Fibroblast of gingiva (primary cell): Measurements from ENCODE around the gene DEFB131B.
"Not testable (repeated sequence)": the region's sequence is repeated elsewhere in the genome, so short reads cannot be mapped to it uniquely, and the experiment has no call there.

Source experiments
- DNase-seq: peaks from one replicate; pipeline ENCODE4 v3.0.0-alpha.2; 2011; ENCODE audit warnings: low read depth

Gene DEFB131B, protein sequence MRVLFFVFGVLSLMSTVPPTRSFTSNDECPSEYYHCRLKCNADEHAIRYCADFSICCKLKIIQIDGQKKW

DNA sequence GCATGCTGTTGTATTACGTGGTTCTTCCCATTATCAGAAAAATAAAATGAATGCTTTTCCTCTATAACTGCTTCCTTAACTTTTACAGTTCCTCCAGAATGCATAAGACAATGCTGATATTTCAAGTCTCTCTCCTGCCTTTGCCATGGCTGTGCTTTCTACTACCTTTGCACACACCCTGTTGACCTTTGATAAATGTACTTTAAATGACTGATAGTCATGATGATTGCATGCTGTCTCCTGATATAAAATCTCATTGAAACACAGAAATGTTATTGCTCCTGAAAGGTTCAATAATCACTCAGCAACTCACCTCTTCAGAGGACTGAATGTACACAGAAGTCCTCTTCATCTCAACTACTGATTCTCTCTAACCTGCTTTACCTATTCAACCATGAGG is at the start of gene DEFB131B:
DEFB131B (plus strand) TSS at position 395 of the 400 bp plus-strand sequence; CDS start at position 395, 0 bp downstream.
- DNase-seq, result not testable (repeated sequence)

DNA sequence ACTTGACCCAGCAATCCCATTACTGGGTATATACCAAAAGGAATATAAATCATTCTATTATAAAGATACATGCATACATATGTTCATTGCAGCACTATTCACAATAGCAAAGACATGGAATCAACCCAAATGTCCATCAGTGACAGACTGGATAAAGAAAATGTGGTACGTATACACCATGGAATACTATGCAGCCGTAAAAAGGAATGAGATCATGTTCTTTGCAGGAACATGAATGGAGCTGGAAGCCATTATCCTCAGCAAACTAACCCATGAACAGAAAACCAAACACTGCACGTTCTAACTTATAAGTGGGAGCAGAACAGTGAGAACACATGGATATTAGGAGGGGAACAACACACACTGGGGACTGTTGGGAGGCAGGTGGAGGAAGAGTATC is 49.0 kb upstream of the DEFB131B start:
- not testable (repeated sequence) for DNase-seq

DNA sequence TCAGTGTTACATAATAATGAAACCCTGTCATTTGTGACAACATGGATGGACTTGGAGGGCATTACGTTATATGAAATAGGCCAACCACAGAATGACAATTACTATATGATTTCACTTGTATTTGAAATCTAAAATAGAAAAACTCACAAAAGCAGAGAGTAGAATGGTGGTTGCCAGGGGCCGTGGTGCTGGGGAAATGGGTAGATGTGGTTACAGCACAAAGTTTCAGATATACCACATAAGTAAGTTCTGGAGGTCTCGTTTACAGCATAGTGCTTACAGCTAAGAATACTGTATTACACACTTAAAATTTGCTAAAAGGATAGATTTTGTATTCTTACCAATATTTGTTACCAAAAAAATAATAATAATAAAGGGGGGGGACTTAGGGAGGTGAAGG is 48.6 kb upstream of the DEFB131B start:
- not testable (repeated sequence) for DNase-seq

DNA sequence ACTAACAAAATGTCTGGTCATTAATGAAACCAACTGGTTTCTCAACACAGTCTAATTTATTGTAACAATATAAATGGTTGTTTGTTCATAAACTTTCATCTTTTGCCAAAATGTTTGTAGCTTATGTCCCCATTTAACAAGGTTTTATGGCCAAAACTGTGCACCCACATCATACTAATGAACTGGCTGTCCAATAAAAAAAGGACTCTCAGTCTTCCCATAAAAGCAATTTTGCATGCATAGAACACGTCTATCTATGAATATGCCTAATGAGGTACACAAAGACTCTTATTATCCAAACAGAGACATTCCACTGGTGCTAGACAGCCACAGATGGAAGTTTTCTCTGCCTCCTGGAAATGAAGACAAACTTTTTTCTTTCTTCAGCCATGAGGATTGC is 45.4 kb upstream of the DEFB131B start, which contains the start of gene DEFB108B:
DEFB108B (plus strand) TSS at position 390 of the 400 bp plus-strand sequence; CDS start at position 390, 0 bp downstream.
- not testable (repeated sequence) for DNase-seq

DNA sequence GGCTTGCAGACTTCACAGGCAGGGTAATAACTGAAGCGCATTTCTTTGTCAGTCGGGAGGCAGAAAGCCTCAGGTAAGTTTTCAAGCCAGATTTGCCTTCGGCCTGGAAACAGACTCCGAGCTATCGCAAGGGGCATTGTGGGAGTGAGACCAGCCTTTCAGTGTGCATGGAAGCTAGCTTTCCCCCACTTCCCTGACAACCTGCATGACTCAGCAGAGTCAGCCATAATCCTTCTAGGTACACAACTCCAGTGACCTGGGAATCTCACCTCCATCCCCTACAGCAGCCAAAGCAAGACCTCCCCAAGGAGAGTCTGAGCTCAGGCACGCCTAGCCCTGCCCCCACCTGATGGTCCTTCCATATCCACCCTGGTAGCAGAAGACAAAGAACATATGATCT is 35.5 kb upstream of the DEFB131B start:
- DNase-seq, result not testable (repeated sequence)

DNA sequence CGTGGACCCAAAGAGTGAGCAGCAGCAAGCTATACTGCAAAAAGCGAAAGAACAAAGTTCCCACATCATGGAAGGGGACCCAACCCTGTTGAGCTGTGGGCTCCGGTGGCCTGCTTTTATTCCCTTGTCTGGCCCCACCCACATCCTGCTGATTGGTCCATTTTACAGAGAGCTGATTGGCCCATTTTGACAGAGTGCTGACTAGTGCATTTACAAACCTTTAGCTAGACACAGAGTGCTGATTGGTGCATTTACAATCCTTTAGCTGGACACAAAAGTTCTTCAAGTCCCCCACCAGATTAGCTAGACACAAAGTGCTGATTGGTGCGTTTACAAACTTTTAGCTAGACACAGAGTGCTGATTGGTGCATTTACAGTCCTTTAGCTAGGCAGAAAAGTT is 34.9 kb upstream of the DEFB131B start:
- not testable (repeated sequence) for DNase-seq

DNA sequence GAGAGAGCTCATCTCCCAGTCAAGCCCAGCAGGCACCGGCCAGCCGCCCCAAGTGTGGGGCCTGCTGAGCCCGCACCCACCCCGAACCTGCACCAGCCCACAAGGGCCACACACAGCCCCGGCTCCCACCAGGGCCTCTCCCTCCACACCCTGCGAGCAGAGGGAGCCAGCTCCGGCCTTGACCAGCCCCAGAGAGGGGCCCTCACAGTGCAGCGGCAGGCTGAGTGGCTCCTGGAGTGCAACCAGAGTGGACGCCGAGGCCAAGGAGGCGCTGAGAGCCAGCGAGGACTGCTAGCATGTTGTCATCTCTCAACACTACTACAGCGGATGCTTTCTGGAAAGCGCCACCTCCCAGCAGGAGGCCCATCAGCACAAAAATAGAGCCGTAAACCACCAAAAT is 34.4 kb upstream of the DEFB131B start:
- DNase-seq, result no peak

DNA sequence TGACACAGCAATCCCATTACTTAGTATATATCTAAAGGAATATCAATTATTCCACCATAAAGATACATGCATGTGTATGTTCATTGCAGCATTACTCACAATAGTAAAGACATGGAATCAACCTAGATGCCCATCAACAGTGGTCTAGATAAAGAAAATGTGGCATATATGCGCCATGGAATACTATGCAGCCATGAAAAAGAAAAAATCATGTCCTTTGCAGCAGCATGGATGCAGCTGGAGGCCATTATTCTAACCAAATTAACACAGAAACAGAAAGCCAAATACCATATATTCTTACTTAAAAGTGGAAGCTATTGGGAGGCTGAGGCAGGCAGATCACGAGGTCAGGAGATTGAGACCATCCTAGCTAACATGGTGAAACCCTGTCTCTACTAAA is 24.4 kb upstream of the DEFB131B start:
- DNase-seq, result not testable (repeated sequence)

DNA sequence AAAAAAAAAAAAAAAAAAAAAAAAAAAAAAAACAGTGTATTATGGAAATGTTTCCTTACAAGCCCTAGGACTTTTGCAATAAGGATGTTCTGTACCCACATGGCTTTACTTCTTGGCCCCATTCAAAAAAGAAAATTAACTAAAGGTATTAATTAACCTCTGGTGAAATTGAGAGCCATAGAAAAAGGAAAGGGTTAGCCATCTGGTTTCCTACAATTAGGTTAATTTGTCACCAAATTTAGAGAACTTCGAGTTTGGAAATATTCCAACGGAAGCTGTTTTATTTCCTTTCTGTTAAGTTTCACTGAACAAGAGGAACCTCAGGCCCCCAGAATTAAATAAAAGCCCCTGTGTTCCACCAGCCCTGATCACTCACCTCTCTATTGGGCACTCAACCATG is 22.4 kb upstream of the DEFB131B start:
- DNase-seq, result not testable (repeated sequence)

DNA sequence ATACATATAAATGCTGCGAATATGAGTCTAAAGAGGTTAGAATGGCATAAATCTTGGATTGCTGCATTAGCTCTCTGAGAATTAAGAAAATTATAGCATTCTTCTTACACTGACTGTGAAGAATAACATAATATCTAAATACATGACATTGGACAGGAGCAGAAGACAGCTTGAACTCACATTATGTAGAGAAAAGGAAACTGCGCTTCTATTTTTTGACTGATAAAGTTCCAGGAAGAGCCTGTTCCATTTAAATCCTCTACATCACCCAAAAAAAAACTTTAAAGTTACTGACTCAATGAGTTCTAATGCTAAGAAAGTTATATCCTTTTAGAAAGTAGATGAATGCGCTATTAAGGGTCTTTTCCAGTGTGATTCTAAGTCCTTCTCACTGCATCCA is 17.4 kb upstream of the DEFB131B start:
- not testable (repeated sequence) for DNase-seq

DNA sequence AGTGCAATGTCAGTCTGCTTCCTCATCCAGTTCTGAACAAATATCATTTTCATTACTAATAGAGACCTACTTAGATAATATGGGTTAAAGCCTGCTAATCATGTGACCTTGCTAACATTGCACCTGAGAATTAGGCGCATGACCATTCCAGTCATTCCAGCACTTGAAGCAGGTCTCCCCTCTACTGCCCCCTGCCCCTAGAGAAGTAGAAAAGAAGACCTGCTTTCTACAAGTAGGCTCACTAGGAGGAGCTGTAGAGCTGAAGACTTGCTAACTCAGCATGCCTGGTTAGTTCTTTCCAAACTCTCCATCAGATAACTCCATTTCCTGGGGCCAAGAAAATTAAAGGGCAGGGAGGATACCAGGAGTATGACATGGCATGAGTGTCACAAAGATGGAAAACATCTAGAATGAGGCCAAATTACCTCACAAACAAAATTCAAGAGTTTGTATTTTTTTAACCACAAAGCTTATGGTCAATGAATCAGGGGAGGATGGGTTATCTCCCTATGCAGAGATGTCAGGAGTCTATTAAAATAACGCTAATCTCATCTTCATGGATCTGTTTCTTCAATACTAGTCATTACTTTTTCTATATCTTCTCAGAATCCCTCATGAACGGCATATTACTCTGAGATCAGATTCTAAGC is 14.2 kb upstream of the DEFB131B start:
- peak; percentile 57 for DNase-seq

DNA sequence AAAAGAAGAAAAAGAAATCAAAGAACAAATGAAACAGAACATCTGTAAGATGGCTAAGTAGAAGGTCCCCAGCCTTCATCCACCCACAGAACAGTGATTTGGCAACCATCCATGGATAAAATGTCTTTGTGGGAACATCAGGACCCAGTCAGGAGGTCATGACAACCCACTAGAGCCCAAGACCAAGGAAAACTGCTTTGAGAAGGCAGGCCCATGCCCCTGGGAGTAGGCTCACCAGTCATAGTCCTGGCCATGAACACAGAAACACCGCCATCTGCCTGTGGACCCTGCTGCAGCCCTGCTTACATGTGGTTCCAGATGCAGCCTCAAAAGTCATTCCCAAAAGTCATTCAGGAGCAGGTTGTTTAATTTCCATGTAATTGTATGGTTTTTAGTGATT is 11.0 kb upstream of the DEFB131B start:
- DNase-seq, result not testable (repeated sequence)

DNA sequence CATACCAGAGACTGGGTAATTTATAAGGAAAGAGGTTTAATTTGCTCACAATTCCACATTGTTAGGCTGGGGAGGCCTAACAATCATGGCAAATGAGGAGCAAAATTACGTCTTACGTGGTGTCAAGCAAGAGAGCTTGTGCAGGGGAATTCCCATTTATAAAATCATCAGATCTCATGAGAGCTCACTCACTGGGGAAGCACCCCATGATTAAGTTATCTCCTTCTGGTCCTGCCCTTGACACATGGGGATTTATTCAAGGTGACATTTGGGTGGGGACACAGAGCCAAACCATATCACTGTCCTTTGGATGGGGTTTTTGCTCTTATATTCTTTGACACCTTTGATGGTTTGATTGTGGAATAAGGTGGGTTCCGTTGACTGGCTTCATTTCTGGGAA is 8.3 kb upstream of the DEFB131B start:
- DNase-seq, result not testable (repeated sequence)

DNA sequence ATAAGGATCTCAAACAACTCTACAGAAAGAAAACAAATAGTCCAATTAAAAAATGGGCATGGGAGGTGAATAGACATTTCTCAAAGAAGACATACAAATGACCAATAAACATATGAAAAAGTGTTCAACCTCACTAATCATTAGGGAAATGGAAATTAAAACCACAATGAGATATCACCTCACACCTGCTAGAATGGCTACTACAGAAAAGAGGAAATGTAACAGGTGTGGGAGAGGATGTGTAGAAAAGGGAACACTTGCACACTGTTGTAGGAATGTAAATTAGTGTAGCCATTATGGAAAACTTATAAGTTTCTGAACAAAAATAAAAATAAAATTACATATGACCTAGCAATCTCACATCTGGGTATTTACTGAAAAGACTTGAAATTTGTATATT is 7.6 kb upstream of the DEFB131B start:
- DNase-seq, result not testable (repeated sequence)

DNA sequence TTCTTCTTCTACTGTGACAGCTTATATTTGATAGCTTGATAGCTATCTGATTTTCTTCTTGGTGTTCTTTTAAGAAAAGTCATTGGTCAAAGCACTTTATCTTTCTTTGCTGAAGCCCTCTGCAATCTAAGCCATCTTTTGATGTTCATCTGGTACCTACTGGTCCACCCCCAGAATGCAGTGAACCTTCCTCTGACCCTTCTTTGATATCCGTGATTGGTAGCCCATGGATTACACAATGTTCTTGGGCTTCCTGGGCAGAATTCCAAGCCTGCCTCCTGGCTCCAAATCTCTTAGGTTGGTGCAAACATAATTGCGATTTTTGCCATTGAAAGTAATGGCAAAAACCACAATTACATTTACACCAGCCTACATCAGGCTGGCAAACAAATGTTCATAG is 2.0 kb upstream of the DEFB131B start:
- DNase-seq, result not testable (repeated sequence)

DNA sequence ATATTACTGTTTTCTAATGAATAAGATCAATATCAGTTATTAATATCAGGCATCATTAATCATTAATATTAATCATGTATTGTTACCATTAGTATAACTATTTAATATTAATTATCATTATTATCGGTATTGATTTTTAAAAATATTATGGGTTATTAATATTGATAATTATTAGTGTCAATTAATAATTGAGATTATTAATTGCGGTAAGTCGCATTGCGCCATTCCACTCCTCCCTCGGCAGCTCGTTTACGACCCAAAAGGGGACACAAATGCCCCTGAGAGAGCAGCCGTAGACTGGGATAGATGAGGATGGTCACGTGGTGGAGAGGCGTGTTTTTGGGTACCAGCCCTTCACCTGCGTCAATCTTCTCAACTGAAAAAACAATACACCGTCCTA is 7.6 kb downstream of the DEFB131B start:
- not testable (repeated sequence) for DNase-seq

DNA sequence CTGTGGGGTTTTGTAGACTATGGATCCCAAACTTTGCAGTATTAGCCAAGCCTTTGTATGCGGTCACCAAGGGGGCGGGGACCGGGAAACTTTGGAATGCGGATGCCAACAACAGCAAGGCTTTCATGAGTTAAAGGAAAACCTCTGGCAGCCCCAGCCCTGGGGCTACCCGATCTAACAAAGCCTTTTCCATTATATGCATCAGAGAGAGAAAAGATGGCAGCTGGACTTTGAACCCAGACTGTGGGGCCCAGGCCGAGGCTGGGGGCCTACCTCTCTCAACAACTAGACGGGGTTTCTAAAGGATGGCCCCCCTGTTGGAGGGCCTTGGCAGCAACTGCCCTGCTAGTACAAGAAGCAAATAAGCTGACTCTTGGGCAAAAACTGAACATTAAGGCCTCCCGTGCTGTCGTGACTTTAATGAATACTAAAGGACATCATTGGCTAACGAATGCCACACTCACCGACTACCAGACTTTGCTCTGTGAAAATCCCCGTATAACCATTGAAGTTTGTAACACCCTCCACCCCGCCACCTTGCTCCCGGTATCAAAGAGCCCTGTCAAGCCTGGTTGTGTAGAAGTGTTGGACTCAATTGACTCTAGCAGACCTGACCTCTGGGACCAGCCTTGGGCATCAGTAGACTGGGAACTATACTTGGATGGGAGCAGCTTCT is 10.2 kb downstream of the DEFB131B start:
- DNase-seq, result not testable (repeated sequence)

DNA sequence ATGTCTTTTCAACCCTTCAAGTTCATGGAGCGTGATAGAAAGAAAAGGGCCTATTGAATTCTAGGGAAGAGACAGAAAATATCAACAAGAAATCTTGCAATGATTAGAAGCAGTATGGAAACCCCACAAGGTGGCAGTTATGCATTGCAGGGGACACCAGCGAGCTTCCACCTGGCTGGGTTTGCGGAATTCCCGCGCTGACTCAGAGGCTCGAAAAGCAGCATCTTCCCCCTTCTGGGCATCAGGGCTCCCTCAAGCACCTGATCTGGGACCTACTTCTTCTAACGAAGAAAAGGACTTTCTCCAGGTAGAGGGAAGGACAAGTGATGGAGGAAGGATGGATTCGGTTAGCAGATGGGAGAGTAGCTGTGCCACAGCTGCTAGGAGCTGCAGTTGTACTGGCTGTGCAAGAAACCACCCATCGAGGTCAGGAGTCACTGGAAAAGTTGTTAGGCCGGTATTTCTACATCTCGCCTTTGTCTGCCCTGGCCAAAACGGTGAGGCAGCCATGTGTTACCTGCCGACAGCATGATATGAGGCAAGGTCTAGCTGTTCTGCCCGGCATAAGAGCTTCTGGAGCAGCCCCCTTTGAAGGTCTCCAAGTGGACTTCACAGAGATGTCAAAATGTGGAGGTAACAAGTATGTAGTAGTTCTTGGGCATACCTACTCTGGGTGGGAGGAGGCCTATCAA is 11.1 kb downstream of the DEFB131B start:
- not testable (repeated sequence) for DNase-seq

DNA sequence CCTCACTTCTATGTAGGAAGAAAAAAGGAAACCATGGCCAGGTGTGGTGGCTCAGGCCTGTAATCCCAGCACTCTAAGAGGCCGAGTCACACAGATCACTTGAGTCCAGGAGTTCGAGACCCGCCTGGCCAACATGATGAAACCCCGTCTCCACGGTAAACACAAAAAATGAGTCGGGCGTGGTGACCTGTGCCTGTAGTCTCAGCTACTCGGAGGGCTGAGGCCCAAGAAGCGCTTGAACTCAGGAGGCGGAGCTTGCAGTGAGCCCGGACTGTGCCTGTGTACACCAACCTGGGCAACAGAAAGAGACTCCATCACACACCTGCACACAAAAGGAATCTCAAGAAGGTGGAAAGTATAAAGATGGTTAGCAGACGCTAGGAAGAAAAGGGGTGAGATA is 17.7 kb downstream of the DEFB131B start:
- no peak for DNase-seq

DNA sequence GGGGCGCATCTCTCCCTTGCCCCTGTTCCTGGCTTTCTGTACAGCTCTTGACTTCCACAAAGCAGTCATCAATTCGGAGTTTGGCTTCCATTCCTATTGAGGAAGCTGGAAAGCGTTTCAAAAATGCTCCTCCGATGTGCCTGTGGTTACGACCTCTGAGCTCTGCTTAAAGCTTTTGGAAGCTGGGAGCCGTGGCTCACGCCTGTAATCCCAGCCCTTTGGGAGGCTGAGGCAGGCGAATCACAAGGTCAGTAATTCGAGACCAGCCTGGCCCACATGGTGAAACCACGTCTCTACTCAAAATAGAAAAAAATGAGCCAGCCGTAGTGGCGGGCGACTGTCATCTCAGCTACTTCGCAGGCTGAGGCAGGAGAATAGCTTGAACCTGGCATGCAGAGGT is 22.9 kb downstream of the DEFB131B start:
- DNase-seq, result peak; percentile 88

DNA sequence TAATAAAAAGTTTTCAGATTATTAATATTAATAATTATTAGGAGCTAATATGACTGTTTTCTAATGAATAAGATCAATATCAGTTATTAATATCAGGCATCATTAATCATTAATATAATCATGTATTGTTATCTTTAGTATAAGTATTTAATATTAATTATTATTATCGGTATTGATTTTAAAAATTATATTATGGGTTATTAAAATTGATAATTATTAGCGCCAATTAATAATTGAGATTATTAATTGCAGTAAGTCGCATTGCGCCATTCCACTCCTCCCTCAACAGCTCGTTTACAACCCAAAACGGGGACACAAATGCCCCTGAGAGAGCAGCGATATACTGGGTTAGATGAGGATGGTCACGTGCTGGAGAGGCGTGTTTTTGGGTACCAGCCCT is 30.0 kb downstream of the DEFB131B start:
- no peak for DNase-seq

DNA sequence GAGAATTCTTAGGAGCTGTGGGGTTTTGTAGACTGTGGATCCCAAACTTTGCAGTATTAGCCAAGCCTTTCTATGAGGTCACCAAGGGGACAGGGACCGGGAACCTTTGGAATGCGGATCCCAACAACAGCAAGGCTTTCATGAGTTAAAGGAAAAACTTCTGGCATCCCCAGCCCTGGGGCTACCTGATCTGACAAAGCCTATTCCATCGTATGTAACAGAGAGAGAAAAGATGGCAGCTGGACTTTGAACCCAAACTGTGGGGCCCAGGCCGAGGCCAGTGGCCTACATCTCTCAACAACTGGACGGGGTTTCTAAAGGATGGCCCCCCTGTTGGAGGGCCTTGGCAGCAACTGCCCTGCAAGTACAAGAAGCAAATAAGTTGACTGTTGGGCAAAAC is 32.5 kb downstream of the DEFB131B start:
- not testable (repeated sequence) for DNase-seq
